HG03457 (cell line): ENCODE data around the gene NCAM1.

Experiments used
- ATAC-seq: cut with Tn5 transposase; IDR thresholded peaks from one replicate; pipeline ENCODE4 v1.9.1; 2021; ENCODE audit warnings: moderate number of reproducible peaks; ENCODE audit not compliant: unreplicated experiment

The NCAM1 gene

DNA sequence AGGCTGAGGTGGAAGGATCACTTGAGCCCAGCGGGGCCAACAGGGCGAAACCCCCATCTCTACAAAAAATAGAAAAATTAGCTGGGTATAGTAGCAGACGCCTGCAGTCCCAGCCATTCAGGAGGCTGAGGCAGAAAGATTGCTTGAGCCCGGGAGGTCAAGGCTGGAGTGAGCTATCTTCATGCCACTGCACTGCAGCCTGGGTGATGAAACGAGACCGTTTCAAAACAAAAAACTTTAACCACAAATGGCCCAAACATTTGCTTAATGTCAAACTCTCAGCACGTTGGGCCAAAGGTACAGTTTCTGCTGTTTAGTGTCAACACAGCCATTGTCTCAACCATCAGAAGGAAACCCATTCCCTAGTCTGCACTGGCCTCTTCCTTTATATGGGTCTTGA lies 284.0 kb downstream of the NCAM1 start:
- ATAC-seq, result no peak

DNA sequence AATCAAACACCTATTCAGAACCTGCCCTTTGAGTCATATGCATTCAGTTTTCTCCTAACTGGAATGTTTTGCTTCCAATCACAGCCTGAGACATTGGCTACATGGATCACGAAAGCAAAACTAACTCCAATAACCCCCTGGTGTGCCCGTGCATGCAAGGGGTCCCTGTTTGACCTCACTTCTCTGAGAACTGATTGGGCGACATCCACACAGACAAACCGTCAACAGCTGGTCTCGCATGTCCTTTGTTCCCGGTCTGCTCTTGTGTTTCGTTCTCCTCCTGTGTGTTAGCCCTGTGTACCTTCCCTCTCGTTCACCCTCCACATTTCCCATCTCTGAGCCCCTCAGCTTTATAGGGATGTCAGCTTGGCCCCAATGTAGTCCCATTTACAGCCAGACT lies 286.0 kb downstream of the NCAM1 start:
- ATAC-seq, result no peak

DNA sequence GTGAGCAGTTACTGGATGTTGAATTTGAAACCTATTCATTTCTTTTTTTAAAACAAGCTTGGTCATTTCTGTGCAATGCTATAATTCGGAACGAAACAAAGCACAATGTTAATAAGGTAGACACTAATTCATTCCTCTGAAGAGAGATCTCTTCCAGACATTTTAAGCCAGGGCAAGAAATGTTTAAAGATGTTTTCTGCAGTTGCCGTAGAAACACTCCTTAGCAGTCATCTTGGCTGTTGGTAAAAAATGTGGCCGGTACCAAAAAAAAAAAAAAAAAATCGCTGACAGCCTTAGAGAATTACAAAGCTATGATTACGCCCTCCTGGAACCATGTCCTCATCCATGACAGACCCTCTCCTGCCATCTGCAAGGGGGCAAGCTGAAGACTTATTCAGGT lies 286.7 kb downstream of the NCAM1 start:
- ATAC-seq, result no peak

DNA sequence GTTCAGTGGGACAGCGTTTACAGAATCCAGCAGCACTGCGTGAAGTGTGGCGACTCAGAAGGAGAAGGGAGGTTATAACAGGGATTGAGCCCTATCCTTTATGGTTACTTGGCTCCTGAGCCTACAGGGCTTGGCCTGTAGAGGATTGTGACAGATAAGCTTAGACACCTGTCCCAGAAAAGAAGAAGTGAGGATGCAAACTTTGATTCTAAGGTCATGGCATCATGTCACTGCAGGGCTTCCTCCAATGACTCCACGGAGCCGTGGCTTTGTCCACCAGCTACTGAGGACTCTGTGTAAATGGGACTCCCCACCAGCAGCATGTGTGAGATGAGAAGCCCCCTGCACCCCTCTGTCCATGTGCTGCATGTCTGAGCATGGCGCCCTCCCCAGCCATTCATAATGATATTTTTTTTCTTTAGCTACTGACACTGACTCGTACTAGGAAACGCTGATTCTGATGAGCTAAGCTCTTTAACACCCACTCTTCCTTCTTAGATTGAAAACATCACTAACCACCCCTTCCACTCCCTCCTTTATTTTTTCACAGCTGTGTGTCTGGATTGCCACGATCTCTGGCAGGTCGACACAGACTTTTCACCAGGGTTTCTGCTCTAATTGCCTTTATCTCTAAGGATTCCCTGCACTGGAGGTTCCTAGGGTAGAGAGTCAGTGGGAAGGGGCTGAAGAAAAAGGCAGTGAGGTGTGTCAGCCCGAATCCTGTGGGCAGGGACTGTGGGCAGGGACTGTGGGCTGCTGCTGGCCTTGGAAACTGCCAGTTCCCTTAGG lies 287.7 kb downstream of the NCAM1 start:
- no peak for ATAC-seq

DNA sequence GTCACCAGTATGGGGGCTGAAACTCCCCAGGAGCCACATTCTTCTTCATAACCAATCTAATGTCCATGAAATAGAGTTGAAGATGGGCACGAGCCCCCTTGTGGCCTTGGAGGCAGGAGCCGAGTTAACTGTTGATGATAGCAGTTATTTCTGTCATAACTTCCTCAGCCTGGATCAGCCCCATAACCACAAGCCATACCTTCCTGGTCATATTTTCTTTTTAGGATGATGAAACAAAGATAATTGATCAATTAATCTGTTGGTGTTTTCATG lies 288.2 kb downstream of the NCAM1 start:
- no peak for ATAC-seq

DNA sequence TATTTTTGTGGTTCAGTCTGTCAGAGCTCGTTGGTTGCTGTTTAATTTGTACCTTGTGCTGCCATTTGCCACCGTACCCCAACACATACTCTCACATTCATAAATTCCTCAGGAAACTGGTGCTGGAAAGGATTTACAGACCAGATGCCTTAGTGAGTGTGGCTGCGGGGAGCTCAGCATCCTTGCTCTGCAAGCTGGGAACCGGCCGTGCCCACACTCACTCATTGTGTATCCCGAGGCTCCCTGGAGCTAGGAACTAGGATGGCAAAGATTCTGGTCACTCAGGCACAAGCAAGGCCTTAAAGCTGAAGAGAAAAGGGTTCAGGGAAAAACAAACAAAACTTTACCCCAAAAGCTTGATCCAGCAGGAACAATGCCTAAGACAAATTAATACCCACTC lies 288.6 kb downstream of the NCAM1 start:
- no peak for ATAC-seq

DNA sequence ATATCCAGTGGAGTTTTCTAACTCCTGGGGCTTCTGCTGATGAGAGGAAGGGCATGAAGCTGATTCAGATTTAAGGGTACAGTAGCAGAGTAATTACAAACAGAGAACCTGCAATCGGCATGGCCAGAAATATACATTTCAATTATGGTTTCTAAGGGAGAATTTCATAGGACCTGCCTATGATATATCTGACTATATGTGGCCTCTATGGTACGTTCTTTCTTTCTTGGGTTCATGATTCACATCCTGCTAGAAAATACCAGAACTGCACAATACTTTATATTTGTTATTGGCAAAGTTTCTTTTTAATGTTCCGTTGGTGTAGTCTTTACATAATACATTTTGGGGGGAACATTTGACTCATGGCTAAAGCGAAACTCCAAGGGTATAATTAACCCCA lies 290.1 kb downstream of the NCAM1 start:
- no peak for ATAC-seq

DNA sequence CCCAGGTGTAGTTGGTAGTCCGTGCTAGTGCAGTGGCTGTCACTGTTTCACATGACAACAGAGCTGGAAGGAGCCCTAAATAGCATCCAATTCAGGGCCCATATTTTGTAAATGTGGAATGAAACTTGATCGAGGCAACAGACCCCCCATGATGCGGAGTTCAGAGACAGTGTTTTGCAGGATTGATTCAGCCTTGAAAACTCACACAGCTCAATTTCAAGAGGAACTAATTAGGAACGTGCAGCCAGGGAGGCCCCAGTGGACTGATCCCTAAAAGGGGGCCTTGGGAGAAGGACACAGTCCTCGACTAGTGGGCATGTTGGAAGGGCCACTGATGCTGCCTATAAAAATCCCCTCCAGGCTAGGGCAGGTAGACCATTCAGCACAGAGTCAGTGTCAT lies 292.2 kb downstream of the NCAM1 start:
- no peak for ATAC-seq

DNA sequence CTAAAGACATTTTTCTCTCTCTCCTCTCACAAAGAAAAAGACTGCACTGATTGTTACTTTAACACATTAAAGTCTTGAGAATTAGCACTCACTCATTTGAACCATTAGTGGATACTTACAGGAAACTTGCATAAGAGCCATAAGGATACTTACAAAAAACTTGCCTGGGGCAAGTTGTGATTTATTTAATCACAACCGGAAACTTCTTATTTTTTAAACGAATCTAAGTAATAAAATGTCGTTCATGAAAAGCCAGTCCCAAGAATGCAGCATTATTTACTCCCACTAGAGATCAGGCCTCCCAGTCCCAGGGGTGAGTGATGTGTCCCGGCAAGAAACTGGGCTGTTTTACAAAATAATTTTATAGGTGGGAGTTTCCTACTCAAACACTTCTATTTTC lies 293.9 kb downstream of the NCAM1 start:
- ATAC-seq, result no peak

DNA sequence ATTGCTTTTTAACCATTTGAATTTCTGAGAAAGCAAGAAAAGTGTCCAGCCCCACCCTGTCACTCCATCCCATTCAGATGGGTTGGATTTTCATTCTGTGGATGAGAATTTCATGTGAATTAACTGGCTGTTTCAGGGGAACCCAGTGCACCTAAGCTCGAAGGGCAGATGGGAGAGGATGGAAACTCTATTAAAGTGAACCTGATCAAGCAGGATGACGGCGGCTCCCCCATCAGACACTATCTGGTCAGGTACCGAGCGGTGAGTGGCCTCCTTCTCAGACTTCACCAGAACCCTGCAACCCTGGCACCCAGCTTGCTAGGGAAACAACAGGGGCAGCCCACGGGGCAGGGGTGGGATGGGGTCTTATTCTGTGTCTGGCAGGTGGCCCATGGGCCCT lies 294.5 kb downstream of the NCAM1 start:
- no peak for ATAC-seq

DNA sequence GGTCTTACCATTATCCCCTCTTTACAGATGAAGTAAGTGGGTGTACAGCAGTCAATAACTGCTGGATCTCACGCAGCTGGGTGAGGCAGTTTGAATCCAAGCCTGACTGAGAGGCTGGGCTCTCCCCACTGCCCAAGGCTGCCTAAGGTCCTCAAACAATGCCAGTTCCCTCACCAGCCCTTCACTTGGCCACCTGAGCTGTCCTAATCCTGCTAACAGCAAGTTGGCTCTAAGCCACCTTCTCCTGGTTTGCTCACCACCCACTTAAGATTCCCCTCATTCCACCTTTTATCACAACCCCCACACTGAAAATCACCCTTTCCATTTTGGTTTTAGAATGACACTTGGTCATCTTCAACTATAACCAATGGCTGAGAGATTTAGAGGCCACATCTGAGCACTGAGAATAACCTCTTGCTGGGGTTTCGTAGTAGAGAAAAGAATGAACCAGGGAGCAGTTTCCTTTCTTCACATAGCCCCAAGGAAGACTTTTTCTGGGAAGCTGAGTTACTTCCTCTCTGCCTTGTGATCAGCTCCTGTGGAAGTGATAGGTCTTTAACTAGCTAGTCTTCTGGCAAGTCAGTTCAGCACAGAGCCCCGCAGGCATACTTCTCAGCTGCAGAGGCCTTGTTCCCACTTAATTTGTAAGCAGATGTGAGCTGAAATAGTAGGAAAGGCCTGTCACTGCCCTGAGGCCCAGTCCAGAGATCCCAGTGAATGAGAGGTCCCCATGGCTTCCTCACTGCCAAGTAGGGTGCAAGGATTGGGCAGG lies 295.4 kb downstream of the NCAM1 start:
- ATAC-seq, result no peak

DNA sequence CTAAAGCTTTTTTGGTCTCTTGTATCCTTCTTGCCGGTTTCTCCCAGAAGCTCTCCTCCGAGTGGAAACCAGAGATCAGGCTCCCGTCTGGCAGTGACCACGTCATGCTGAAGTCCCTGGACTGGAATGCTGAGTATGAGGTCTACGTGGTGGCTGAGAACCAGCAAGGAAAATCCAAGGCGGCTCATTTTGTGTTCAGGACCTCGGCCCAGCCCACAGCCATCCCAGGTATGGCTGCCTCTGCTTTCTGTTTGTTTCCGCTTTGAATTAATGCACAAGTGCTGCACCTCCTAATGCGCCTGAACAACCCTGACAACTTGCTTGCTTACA lies 298.8 kb downstream of the NCAM1 start:
- ATAC-seq, result no peak

DNA sequence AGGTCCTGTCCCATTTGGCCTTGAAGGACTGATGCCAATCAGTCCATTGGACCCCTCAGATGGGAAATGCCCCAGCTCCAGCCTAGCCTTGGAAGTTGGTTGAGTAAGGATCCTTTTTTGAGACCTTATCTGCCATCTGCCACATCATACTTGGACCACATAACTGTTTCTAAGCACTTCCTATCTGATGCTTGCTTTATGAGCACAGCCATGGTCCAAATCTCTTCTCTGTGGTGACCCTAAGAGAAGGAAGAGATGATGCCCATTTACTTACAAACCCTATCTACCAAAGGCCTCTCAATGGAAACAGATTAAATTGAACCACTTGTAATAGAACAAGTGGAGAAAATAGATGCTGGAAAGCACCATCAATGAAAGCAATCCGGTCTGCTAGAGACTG lies 299.3 kb downstream of the NCAM1 start:
- ATAC-seq, result no peak

DNA sequence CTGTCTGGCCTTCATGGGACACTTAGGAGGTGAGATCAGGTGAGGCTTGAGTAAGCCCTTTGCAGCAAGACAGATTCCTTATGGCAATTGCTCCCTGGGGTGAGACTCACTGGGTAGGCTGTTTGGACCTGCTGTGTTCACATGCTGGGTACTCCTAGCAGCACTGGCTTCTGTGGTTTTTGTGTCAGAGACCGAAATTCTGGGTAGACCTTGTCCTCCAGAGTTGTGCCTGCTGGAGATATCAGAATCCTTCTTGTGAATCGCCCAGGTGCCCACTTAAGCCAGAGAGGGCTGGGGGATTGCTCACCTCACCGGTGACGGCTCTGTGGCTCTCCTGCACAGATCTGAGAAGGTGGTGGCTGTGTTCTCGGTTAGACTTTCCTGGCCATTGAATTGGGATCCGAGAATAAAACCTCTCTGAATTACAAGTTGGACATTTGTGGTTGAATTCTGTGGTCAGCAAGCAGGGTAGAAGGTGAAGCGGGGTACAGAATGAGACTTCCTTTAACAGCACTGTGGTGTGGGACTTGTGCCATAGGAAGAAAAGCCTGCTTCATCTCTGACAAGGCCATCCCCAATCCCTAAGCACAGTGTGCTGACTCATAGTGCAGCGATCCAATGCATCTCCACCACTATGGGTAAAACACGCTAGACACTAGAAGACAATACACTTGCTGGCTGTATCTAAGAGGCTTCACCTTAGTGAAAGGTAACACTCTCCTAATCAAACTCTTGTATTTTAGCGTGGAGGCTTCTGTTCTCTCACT lies 300.7 kb downstream of the NCAM1 start:
- no peak for ATAC-seq

DNA sequence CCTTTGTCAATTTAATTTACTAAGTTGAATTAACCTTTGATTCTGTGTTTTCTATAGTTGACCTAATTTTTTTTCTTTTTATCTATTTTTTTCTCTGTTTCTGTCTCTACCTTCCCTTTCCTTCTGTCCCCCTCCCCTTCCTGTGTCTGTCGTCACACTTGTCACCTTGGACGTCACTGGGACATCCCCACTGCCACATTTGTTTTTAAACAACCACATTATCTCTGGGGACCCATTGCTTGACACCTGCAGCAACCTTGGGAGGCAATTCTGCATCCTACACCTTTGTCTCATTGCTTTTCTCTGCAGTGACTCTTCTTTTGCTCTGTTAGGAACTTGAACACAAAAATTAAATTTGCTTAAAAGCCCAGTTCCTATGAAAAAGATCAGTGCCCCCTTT lies 301.4 kb downstream of the NCAM1 start:
- no peak for ATAC-seq

DNA sequence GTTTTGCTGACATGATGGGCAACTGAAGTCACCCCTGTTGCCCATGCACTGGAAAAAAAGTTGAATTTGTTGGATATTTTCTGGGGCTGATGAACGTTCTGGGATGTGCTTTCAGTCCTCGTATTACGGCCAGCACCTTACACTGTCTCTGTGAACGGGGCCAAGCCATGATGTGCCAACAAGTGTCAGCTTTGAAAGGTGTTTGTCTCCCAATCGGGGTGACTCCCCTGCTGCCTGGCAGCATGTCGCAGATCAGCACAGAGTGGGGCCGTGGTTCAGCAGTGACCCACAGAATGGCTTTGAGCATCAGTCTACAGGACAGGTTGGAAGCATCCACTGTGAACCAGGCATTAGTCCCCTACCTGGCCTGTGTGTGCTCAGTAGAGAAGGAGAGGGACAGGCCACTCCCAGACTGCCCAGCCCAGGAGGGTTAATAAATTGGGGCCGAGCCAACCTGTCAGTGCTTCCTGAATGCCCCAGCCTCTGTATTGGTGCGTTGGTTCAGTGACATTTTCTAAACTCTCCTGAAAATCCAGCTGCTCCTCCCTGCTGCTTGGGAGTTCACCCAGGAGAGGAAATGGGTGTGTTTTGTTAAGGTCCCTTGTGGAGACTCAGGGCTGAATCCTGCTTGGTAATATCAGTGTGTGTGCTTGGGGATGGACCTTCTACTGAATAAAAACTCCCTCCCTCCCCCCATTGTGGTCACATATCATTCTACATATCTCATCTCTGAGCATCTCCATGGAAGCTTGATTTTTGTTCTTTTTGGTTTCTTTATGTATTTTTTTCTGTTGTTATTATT lies 302.4 kb downstream of the NCAM1 start:
- no peak for ATAC-seq

DNA sequence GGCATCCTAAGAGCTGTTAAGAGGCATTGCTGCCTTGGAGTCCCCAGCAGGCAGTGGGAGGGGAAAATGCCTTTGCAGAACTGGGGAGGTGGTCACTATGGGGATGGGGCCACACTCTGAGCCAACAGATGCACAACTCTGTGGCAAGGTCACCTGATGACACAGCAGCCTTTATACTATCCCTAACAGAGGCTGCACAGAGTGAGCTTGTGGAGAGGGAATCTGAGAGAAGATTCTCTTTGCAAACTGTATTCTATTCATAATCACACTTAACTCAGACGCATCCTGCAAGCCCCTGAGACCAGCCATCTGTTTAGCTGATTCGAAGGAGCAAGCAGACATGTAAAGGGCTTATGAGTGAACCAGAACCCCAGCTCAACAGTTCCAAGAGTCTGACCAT lies 304.1 kb downstream of the NCAM1 start:
- ATAC-seq, result no peak

DNA sequence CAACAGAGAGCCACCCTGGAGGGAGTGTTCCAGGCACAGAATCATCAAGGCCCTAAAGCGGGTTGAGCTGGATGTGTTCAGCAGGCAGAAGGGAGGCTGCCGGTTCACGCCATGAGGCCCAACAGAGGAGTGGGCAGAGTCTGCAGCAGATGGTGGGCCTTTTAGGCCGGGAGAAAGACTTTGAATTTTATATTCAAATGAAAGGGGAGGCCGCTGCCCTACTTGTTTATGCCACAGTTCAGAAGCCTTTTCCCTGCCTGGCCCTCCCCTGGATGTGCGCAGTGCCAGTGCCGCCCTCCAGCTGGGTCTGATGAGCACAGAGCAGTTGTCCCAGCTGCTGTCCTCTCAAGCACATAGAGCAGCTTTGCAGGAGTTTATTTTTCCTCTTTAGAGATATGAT lies 306.3 kb downstream of the NCAM1 start:
- ATAC-seq, result no peak

DNA sequence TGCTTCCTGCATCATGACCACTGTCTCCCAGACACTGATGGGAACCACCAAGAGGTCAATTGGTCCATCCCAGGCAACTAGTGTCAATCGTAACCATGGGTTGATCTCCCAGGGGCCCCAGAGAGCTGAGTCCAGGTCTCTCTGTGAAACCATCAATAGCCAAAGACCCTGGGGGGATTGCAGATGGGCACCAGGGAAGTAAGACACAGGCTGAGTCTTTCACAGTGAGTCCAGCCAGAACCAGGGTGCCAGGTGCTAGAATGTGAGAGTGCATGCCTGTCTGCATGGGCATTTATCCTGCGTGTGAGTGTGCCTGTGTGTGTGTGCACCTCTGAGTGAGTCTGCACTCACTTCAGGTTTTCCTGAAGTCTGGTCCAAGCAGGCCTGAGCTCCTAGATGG lies 307.9 kb downstream of the NCAM1 start:
- ATAC-seq, result no peak

DNA sequence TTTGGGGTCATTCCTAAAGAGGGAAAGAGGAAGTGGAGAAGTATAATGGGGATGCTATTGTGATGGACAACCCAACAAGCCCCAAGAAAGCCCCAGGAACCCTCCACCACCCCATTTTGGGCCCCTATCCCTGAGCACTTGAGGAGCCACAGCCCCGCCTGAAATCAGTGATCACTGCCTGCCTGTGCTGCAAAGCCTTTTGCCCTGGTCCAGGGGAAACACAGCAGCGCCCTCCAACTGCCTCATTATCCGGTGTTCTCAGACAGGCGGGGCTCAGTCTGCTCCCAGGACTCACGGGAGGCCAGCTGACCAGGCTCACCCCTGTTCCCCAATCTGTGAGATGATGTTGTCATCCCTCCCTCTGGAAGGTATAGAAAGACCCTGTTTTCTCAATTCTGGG lies 308.4 kb downstream of the NCAM1 start:
- no peak for ATAC-seq

DNA sequence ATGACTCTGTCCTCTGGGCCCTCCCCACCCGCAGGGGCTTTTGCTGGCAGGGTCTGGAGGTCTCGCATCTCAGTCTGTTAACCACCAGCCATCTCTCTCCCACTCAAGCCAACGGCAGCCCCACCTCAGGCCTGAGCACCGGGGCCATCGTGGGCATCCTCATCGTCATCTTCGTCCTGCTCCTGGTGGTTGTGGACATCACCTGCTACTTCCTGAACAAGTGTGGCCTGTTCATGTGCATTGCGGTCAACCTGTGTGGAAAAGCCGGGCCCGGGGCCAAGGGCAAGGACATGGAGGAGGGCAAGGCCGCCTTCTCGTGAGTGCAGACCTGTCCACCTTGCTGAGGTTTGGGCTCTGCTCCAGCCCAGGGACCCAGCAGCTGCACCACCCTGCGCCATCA lies 308.9 kb downstream of the NCAM1 start:
- ATAC-seq, result no peak
